IMR-90 (cell line): ENCODE results near the gene NEUROD2. TPM values are rescaled to one million over a fixed set of nuclear protein-coding genes. Genes with fewer than 3 reads are reported as not detected.

ENCODE experiments used
- polyA plus RNA-seq, 3 experiments: library from polyadenylated mRNA; depleted of rRNA; stranded (reverse); fragments of >200 nt; gene quantifications; 2 replicates each; pipeline ENCODE4 v1.2.3, GENCODE V29; 2012; ENCODE audit warnings: low replicate concordance in 1 of 3
- total RNA-seq: library from RNA; depleted of rRNA; stranded (reverse); fragments of >200 nt; gene quantifications from 2 replicates; pipeline ENCODE4 v1.2.3, GENCODE V29; 2012; rRNA removed

NEUROD2 gene
- total and polyA plus RNA-seq, 2 of the 4 experiments (the other 2 are of a cell fraction): not detected

Other genes starting within 250 kb of the NEUROD2 start
- gene FBXL20, start 206.3 kb downstream of the NEUROD2 start, total RNA-seq: 12.2 and 13.8 TPM in 2 replicates
- gene FBXL20, start 206.3 kb downstream of the NEUROD2 start, polyA plus RNA-seq (2012; rRNA removed): 3.2 and 4.1 TPM in 2 replicates
- 21.9 and 24.2 TPM in 2 replicates for gene MED1, start 156.7 kb downstream of the NEUROD2 start, total RNA-seq
- gene MED1, start 156.7 kb downstream of the NEUROD2 start, polyA plus RNA-seq (2012; rRNA removed): 16.4 and 16.9 TPM in 2 replicates
- 27.1 and 31.1 TPM in 2 replicates for gene CDK12, start 146.4 kb downstream of the NEUROD2 start, total RNA-seq
- 14.8 and 16.1 TPM in 2 replicates for gene CDK12, start 146.4 kb downstream of the NEUROD2 start, polyA plus RNA-seq (2012; rRNA removed)
- not detected in 2 replicates for gene PPP1R1B, start 19.0 kb upstream of the NEUROD2 start, total RNA-seq
- gene PPP1R1B, start 19.0 kb upstream of the NEUROD2 start, polyA plus RNA-seq (2012; rRNA removed): not detected in 2 replicates
- gene STARD3, start 29.2 kb upstream of the NEUROD2 start, total RNA-seq: 8.1 and 8.6 TPM in 2 replicates
- gene STARD3, start 29.2 kb upstream of the NEUROD2 start, polyA plus RNA-seq (2012; rRNA removed): 50.4 and 69.2 TPM in 2 replicates
- gene TCAP, start 57.4 kb upstream of the NEUROD2 start, total RNA-seq: under 0.01 TPM in 2 replicates
- 0.21 and 0.26 TPM in 2 replicates for gene TCAP, start 57.4 kb upstream of the NEUROD2 start, polyA plus RNA-seq (2012; rRNA removed)
- gene PNMT, start 60.5 kb upstream of the NEUROD2 start, total RNA-seq: not detected in 2 replicates
- gene PNMT, start 60.5 kb upstream of the NEUROD2 start, polyA plus RNA-seq (2012; rRNA removed): not detected in 2 replicates
- 3.6 and 4.3 TPM in 2 replicates for gene PGAP3, start 80.1 kb upstream of the NEUROD2 start, total RNA-seq
- 9.8 and 10.4 TPM in 2 replicates for gene PGAP3, start 80.1 kb upstream of the NEUROD2 start, polyA plus RNA-seq (2012; rRNA removed)
- gene ERBB2, start 92.1 kb upstream of the NEUROD2 start, total RNA-seq: 26.1 and 28.7 TPM in 2 replicates
- 33.3 and 34.6 TPM in 2 replicates for gene ERBB2, start 92.1 kb upstream of the NEUROD2 start, polyA plus RNA-seq (2012; rRNA removed)
- 20.3 and 22.2 TPM in 2 replicates for gene MIEN1, start 122.6 kb upstream of the NEUROD2 start, total RNA-seq
- 75.6 and 82.4 TPM in 2 replicates for gene MIEN1, start 122.6 kb upstream of the NEUROD2 start, polyA plus RNA-seq (2012; rRNA removed)
- gene GRB7, start 130.0 kb upstream of the NEUROD2 start, total RNA-seq: under 0.01 and 0.18 TPM in 2 replicates
- gene GRB7, start 130.0 kb upstream of the NEUROD2 start, polyA plus RNA-seq (2012; rRNA removed): 0.14 and 0.36 TPM in 2 replicates